ENCODE data around the gene TYRO3.

Gene TYRO3

DNA sequence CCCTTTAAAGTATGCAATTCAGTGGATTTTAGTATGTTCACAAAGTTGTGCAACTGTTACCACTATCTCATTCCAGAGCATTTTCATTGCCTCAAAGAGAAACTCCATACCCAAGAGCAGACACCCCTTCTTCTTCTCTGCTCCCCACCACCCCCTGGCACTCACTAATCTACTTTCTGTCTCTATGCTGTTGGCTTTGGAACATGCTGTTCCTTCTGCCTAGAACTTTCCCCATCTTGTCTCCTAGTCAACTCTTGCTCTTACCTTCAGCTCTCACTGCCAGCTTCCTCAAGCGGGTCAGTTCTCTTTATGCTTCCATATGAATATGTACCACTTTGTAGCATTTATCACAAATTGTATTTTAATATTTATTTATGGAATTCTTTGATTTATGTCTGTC lies 50.1 kb downstream of the TYRO3 start:
- DNase-seq, result no peak

DNA sequence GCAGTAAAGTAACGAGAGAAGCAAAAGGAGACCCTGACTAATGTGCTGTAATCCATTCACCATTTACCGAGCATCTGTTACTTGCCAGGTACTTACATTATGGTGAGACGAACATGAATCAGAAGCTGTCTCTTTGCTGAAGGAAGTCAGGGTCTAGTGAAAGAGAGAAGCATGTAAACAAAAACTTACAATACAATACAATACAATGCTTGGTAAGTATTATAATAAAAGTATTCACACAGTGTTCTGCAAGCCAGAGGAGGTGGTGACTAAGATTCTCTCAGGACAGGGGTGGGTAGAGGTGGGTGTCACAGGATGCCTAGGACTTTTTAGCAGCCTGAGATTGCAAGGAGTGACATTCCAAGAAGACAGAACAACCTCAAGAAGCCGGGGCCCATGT lies 51.0 kb downstream of the TYRO3 start:
- no peak for DNase-seq

DNA sequence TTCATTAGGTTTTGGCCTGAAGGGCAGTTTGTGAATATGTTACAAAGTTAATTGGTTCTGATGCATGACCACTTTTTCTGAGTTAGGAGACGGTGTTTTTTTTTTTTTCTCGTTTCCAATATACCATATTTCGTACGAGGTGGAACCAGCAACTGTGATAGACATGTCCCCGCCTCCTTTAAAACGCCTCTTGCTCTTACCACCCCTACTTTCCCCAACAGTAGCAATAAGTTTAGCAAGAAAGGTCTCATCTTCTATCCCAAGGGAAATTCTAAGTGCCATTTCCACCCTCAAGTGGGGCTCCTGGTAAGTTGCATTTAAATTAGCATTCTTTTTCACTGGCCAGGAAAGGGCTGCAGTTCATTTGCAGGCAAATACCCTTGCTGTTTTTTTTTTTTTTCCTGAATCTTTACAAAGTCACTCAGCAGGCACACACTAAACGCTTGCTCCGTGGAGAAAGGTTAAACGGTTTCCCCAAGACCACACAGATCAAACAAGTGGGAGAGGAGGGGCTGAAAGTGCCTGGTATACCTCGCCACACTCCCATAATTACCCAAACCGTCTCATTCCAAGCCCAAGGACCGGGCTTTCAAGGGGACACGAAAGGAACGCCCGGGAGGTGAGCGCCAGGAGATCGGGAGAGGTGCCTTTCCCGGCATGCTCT lies 61.7 kb downstream of the TYRO3 start:
- DNase-seq, result no peak

GRCh38 chr15:41621200-41622193 lies 62.5 kb downstream of the TYRO3 start:
- DNase-seq, result peak; percentile 82

DNA sequence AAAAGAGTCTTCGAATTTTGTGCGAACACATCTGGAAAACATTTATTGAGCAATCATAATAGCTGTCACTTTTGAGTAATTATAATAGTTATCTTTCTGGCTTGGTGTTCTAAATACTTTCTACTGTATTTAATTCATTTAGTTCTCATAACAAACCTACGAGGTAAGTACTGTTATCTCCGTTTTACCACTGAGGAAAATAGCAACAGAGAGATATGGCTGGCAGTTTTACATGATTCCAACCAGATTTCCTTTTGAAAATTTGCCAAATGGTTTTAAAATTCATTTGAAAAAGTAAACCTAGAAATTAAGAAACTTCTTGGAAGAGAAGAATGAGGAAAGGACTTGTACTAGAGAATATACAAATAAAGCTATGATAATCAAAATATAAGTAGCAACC lies 63.9 kb downstream of the TYRO3 start:
- no peak for DNase-seq

DNA sequence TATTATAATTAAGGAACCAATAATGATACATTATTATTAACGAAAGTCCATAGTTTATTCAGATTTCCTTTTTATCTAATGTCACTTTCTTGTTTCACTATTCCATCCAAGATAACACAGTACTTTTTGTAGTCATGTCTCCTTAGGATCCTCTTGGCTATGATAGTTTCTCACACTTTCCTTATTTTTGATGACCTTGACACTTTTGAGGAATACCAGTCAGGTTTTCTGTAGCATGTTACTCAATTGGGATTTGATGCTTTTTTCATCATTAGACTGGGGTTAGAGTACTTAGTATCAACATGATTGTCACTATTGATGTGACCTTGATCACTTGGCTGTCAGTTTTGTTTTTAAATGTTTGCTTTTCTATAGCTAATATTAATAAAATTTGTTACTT lies 68.2 kb downstream of the TYRO3 start:
- DNase-seq, result no peak

DNA sequence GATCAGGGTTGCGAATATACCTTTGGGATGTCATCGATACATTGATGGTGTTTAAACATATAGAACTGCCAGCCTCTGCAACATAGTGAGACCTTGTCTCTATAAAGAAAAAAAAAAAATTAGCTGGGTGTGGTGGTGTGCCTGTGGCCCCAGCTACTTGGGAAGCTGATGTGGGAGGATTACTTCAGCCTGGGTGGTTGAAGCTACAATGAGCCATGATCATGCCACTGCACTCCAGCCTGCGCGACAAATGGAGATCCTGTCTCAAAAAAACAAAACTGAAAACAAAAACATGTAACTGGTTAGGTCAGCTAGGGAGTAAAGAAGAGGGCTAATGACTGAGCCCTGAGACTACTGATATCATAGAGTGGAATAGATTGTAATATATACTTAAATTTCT lies 70.5 kb downstream of the TYRO3 start:
- no peak for DNase-seq

DNA sequence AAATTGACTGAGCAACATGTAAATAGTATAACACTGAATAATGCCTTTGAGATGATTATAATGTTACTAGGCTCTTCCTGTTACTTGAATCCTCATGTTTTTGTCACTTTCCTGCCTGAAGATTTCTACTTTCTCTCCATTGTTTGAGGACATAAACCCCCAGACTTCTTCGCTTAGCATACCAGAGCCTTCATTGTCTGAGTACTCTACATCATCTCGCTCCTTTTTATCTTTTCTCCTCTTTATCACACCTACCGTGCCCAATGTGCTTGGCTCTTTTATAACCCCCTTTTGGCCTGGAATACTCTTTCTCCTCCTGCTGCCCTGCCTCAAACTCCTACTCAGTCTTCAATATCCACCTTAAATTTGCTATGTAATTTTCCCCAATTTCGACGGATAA lies 70.9 kb downstream of the TYRO3 start:
- no peak for DNase-seq

DNA sequence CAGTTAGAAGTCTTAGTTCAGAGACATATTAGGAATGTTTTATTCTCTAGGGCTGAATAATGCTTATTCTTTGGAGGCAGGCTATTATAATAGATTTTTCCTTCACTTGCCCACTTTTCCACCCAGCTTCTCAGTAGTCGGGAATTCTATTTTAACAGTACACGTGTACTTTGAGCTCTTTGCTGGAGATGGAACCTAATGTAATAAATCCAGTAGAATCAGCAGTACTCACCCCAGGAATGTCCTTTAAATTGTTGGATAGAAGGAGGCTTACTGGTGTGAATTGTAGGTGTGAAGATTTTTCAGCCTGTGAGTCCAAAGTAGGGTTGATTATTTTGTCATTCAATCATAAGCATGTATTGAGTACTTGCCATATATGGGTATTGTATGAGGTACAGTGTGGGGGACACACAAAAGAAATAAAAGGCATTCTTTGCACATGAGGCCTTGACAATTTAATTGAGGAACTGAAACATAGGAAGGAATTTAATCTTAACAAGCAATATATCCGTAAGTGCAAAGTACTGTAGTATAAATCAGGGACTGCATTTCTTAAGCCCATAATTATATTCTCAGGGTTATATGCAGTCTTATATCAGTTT lies 71.7 kb downstream of the TYRO3 start:
- no peak for DNase-seq

GRCh38 chr15:41631880-41632470 lies 73.0 kb downstream of the TYRO3 start:
- no peak for DNase-seq

Data from CD4-positive, alpha-beta T cell treated with Interleukin-15 for 1 hour (primary cell).